Left cardiac atrium (tissue), 4 donors: ENCODE measurements around the gene GREB1. TPM values are rescaled to one million over a fixed set of nuclear protein-coding genes. Genes with fewer than 3 reads are reported as not detected.
"Not testable (repeated sequence)": the region's sequence is repeated elsewhere in the genome, so short reads cannot be mapped to it uniquely, and the experiment has no call there.

Experiments used
- ATAC-seq, 2 donors: fragments of 200-7000 bp; cut with Tn5 transposase; one replicate each; pipeline ENCODE4 v1.9.1; 2020; ENCODE audit warnings: mild to moderate bottlenecking in 2 of 2, moderate library complexity in 2 of 2
- DNase-seq: peaks from one replicate; pipeline ENCODE4 v3.0.0-alpha.2; 2020
- intact Hi-C, 2 donors: fragments of 100-400 bp; cut with DNase I; formaldehyde crosslinking; loops; one replicate each; pipeline versions ENCODE4 v1.14.1 to v1.15.1; 2022 to 2023
- total RNA-seq, 2 donors: library from RNA; stranded (reverse); fragmentation: NEBNext Ultra II Directional; extraction: Animal tissue kit (Norgen Biotek cat#: 25700); gene quantifications; one replicate each; pipeline ENCODE4 v1.2.1, GENCODE V29; 2021
- donor health status: DM: no; HTN: yes; CAD: no.
- donor health status: DM: no; HTN: yes; CAD: no; lungs with severe emphysema.
- donor health status: DM: yes; HTN: yes; CAD: no.
- donor health status: Dilated cardiomyopathy.

Gene GREB1
- total RNA-seq, 2 donors from 2014 or later = 7.2 to 9.6 TPM

GRCh38 chr2:11646530-11646929 lies 112.7 kb downstream of the GREB1 start:
- ATAC-seq = no peak
- intact Hi-C loops = no loop called here
- no peak for DNase-seq

- peak in 1 of 2 donors; percentile 61 for ATAC-seq
- intact Hi-C loops = no loop called here
- no peak for DNase-seq
Measured at GRCh38 chr2:11647834-11648600, 114.2 kb downstream of the GREB1 start.

GRCh38 chr2:11649093-11649492 lies 115.2 kb downstream of the GREB1 start:
- intact Hi-C loops = no loop called here
- no peak for DNase-seq
- ATAC-seq = no peak

- intact Hi-C loops = no loop called here
- DNase-seq (no peak), ATAC-seq (no peak)
Measured at GRCh38 chr2:11651856-11652548, 118.2 kb downstream of the GREB1 start.

GRCh38 chr2:11652553-11652952 lies 118.7 kb downstream of the GREB1 start:
- intact Hi-C loops = no loop called here
- DNase-seq (no peak), ATAC-seq (no peak)

- intact Hi-C loops = no loop called here
- DNase-seq (no peak), ATAC-seq (no peak)
Measured at GRCh38 chr2:11655495-11655894, 121.7 kb downstream of the GREB1 start.

- intact Hi-C loops = no loop called here
- DNase-seq = no peak
Measured at GRCh38 chr2:11656252-11656651, 122.4 kb downstream of the GREB1 start.

GRCh38 chr2:11656671-11657101 lies 122.8 kb downstream of the GREB1 start:
- ATAC-seq = peak in 1 of 2 donors; percentile 15

More at GRCh38 chr2:11656252-11656651, 122.4 kb downstream of the GREB1 start:
- no peak for ATAC-seq

GRCh38 chr2:11657195-11657594 lies 123.3 kb downstream of the GREB1 start:
- ATAC-seq (no peak), DNase-seq (no peak)
- intact Hi-C loops = no loop called here

More at GRCh38 chr2:11656671-11657101, 122.8 kb downstream of the GREB1 start:
- intact Hi-C loops = no loop called here
- peak; percentile 47 for DNase-seq

GRCh38 chr2:11657646-11658045 lies 123.8 kb downstream of the GREB1 start:
- DNase-seq = no peak
- intact Hi-C loops = no loop called here
- ATAC-seq = no peak

GRCh38 chr2:11658208-11659114 lies 124.6 kb downstream of the GREB1 start:
- ATAC-seq (no peak), DNase-seq (no peak)
- intact Hi-C loops = no loop called here

- intact Hi-C loops = no loop called here
- ATAC-seq (no peak), DNase-seq (no peak)
Measured at GRCh38 chr2:11659115-11659475, 125.2 kb downstream of the GREB1 start.

GRCh38 chr2:11659851-11660250 lies 126.0 kb downstream of the GREB1 start:
- intact Hi-C loops = no loop called here
- DNase-seq (no peak), ATAC-seq (no peak)

GRCh38 chr2:11660396-11660795 lies 126.6 kb downstream of the GREB1 start:
- intact Hi-C loops, DNase-seq, ATAC-seq: not testable (repeated sequence)

- DNase-seq = no peak
- intact Hi-C loops = no loop called here
- no peak for ATAC-seq
Measured at GRCh38 chr2:11661891-11662435, 128.1 kb downstream of the GREB1 start.

- DNase-seq (no peak), ATAC-seq (no peak)
- intact Hi-C loops = no loop called here
Measured at GRCh38 chr2:11662882-11663281, 129.0 kb downstream of the GREB1 start.

- intact Hi-C loops = no loop called here
- no peak for ATAC-seq
- DNase-seq = no peak
Measured at GRCh38 chr2:11663427-11663826, 129.6 kb downstream of the GREB1 start.

GRCh38 chr2:11665028-11665427 lies 131.2 kb downstream of the GREB1 start:
- ATAC-seq (no peak), DNase-seq (no peak)
- intact Hi-C loops = no loop called here
